Measurements from ENCODE around the gene ARHGAP23. TPM values are rescaled to one million over a fixed set of nuclear protein-coding genes. Genes with fewer than 3 reads are reported as not detected.

The ARHGAP23 gene
- total RNA-seq, 2 experiments from 2014 or later, result 0.73 to 0.81 TPM

DNA sequence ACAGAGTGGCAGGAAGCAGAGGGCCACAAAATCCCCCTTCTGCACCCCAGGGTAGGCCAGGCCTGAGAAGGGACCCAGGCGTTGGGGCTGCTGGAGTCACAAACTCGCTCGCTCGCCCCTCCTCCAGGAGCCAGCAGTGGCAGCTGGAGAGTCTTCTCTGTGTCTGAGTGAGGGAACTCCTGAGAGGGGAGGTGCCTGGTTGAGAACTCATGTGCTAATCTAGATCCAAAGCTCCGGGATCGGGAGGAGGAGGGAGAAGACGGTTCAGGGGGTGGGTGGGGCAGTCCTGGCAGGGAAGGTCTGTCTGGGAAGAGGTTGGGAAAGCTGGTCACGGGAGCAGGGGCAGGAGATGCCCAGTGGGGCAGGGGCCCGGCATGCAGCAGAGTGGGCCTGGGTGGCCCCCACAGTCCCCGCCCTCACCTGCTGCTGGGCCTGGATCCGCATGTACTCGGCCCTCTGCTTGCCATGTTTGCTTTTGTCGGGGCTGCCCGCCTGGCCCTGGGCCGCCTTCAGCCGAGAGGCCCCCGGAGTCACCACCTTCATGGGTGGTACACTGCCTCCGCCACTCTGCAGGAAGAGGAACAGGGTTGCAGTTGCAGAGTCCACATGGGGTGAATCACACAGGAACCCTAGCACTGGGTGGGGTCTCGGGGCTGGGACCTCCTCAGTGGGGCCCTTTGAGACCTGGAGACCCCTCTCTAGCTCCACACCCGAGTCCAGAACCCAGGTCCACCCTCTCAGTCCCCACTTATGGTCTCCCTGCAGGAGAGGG lies 115.3 kb downstream of the ARHGAP23 start:
- H3K9me3 Mint-ChIP-seq, result no peaks in the 10 kb centered on the region
- CTCF ChIA-PET, result interaction anchor here (1.0 kb wide), 1 partner anchor 15 kb away, joined by 3 read pairs; no protein-coding TSS in a partner anchor
- H3K27me3 Mint-ChIP-seq, result peaks cover 5% of the 10 kb centered on the region
- H3K36me3 Mint-ChIP-seq (ENCODE audit: low read depth), result no peaks in the 10 kb centered on the region
- no peaks in the 10 kb centered on the region for H3K4me1 Mint-ChIP-seq
- POLR2A ChIA-PET, result no interaction called here
- no peak overlapping the region for H3K4me3 Mint-ChIP-seq
- no peak for DNase-seq
- H3K27ac Mint-ChIP-seq, result no peak overlapping the region

GRCh38 chr17:38544175-38544838 lies 116.0 kb downstream of the ARHGAP23 start:
- Mint-ChIP-seq H3K36me3 (ENCODE audit: low read depth) (no peaks in the 10 kb centered on the region), H3K9me3 (no peaks in the 10 kb centered on the region), H3K27ac (no peak overlapping the region), H3K27me3 (peaks cover 5% of the 10 kb centered on the region), H3K4me3 (no peak overlapping the region), H3K4me1 (no peaks in the 10 kb centered on the region)
- ChIA-PET CTCF (interaction anchor here (1.0 kb wide), 1 partner anchor 14 kb away, joined by 3 read pairs; no protein-coding TSS in a partner anchor), POLR2A (no interaction called here)
- no peak for DNase-seq

DNA sequence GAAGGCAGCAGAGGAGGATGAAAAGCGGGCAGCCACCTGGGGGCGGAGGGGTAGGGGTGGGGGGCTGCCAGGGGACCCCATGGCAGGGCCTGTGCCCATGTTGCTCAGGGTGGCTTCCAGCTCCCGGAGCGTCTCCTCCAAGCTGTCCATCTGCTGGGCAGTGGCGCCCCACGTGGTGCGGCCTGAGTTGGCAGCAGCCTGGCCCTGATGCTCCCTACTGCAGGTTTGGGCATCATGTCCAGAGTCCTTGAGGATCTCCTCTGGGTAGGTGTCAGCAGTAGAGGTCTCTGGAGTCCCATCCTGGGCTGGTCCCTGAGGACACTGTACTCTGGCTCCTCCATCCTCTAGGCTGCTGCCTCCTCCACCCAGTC lies 116.6 kb downstream of the ARHGAP23 start:
- H3K4me1 Mint-ChIP-seq, result no peaks in the 10 kb centered on the region
- H3K27ac Mint-ChIP-seq, result no peak overlapping the region
- no peak overlapping the region for H3K4me3 Mint-ChIP-seq
- H3K9me3 Mint-ChIP-seq, result no peaks in the 10 kb centered on the region
- ChIA-PET POLR2A (no interaction called here), CTCF (interaction anchor here (0.6 kb wide), 1 partner anchor 89 kb away, joined by 3 read pairs; no protein-coding TSS in a partner anchor)
- H3K36me3 Mint-ChIP-seq (ENCODE audit: low read depth), result no peaks in the 10 kb centered on the region
- peaks cover 5% of the 10 kb centered on the region for H3K27me3 Mint-ChIP-seq
- no peak for DNase-seq

DNA sequence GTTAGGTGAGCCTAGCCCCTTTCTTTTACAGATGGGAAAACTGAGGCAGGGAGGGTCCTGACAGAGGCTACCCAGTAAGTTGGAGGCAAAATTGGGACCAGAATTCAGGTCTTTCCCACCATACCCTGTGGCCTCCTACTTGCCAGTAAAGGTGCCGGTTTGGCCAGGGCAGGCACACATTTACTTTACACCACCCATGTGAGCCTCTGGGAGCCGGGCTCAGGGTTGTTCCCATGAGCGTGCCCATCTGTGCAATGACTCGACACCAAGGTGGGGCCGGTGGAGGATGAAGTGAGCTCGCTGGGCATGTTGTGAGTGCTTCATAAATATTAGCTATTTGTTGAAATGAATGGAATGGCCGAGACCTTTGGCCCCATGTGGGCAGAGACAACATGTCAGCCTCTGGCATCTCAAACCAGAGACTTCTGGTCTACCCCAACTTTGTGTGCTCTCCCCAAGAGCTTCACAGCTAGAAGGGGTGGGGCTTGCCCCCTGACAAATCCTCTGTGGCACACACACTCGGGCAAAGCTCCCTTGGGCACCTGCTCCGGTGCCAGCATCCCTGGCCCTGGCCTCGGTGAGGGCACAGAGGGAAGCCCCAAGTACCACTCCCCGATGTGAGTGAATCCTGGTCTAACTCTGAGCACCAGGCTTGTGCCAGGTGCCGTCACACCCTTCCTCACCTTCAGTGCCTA lies 117.4 kb downstream of the ARHGAP23 start:
- CTCF ChIA-PET, result interaction anchor here (0.6 to 1.1 kb wide), 2 partner anchors 13 to 88 kb away, joined by 3 to 9 read pairs; no protein-coding TSS in a partner anchor
- H3K27ac Mint-ChIP-seq, result no peak overlapping the region
- H3K27me3 Mint-ChIP-seq, result peaks cover 5% of the 10 kb centered on the region
- POLR2A ChIA-PET, result no interaction called here
- H3K4me3 Mint-ChIP-seq, result no peak overlapping the region
- H3K4me1 Mint-ChIP-seq, result no peaks in the 10 kb centered on the region
- no peaks in the 10 kb centered on the region for H3K36me3 Mint-ChIP-seq (ENCODE audit: low read depth)
- DNase-seq, result no peak
- H3K9me3 Mint-ChIP-seq, result no peaks in the 10 kb centered on the region

GRCh38 chr17:38546396-38546795 lies 118.1 kb downstream of the ARHGAP23 start:
- Mint-ChIP-seq H3K36me3 (ENCODE audit: low read depth) (no peaks in the 10 kb centered on the region), H3K4me3 (no peak overlapping the region), H3K9me3 (no peaks in the 10 kb centered on the region), H3K27ac (no peak overlapping the region), H3K27me3 (peaks cover 5% of the 10 kb centered on the region), H3K4me1 (no peaks in the 10 kb centered on the region)
- DNase-seq, result no peak
- CTCF ChIA-PET, result interaction anchor here (1.1 kb wide), 1 partner anchor 12 kb away, joined by 9 read pairs; no protein-coding TSS in a partner anchor
- POLR2A ChIA-PET, result no interaction called here

DNA sequence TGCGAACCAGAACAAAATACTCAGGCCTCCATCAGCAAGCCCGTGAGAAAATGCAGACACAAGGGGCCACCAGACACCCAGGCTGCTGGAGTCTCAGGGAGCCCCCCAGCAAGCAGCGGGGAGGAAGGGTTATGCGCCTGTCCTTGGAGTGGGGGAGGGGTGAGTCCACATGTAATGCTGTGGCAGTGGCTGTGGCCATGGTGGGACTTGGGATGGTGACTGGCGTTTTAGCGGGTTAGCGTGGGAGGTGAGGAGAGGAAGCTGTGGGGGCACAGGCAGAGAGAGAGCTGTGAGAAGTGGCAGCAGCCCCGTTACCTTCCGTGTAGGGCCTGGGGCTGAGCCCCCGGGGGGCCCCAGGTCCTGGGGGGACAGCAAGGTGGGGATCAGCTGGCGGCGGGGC lies 119.2 kb downstream of the ARHGAP23 start:
- ChIA-PET CTCF (interaction anchor here (1.2 kb wide), 1 partner anchor 11 kb away, joined by 3 read pairs; no protein-coding TSS in a partner anchor), POLR2A (no interaction called here)
- H3K4me3 Mint-ChIP-seq, result no peak overlapping the region
- no peak overlapping the region for H3K27ac Mint-ChIP-seq
- H3K4me1 Mint-ChIP-seq, result no peaks in the 10 kb centered on the region
- H3K9me3 Mint-ChIP-seq, result no peaks in the 10 kb centered on the region
- H3K27me3 Mint-ChIP-seq, result peaks cover 4% of the 10 kb centered on the region
- DNase-seq, result no peak
- H3K36me3 Mint-ChIP-seq (ENCODE audit: low read depth), result no peaks in the 10 kb centered on the region

- peaks cover under 1% of the 10 kb centered on the region for H3K4me1 Mint-ChIP-seq
- H3K4me3 Mint-ChIP-seq, result no peak overlapping the region
- CTCF ChIA-PET, result interaction anchor here (2.4 kb wide), 1 partner anchor 9 kb away, joined by 10 read pairs; no protein-coding TSS in a partner anchor
- no peak for DNase-seq
- H3K9me3 Mint-ChIP-seq, result no peaks in the 10 kb centered on the region
- POLR2A ChIA-PET, result no interaction called here
- peaks cover 5% of the 10 kb centered on the region for H3K27me3 Mint-ChIP-seq
- H3K36me3 Mint-ChIP-seq (ENCODE audit: low read depth), result no peaks in the 10 kb centered on the region
- no peak overlapping the region for H3K27ac Mint-ChIP-seq
Observed at GRCh38 chr17:38549285-38549684, 121.0 kb downstream of the ARHGAP23 start.

- no peaks in the 10 kb centered on the region for H3K36me3 Mint-ChIP-seq (ENCODE audit: low read depth)
- ChIA-PET CTCF (interaction anchor here (1.0 kb wide), 1 partner anchor 112 kb away, joined by 3 read pairs; no protein-coding TSS in a partner anchor), POLR2A (no interaction called here)
- no peak overlapping the region for H3K4me3 Mint-ChIP-seq
- peaks cover 17% of the 10 kb centered on the region for H3K27me3 Mint-ChIP-seq
- peaks cover 1% of the 10 kb centered on the region for H3K4me1 Mint-ChIP-seq
- no peaks in the 10 kb centered on the region for H3K9me3 Mint-ChIP-seq
- DNase-seq, result no peak
- H3K27ac Mint-ChIP-seq, result no peak overlapping the region
Observed at GRCh38 chr17:38550661-38551060, 122.4 kb downstream of the ARHGAP23 start.

GRCh38 chr17:38551121-38551520 lies 122.9 kb downstream of the ARHGAP23 start:
- no peaks in the 10 kb centered on the region for H3K9me3 Mint-ChIP-seq
- H3K27ac Mint-ChIP-seq, result no peak overlapping the region
- H3K36me3 Mint-ChIP-seq (ENCODE audit: low read depth), result no peaks in the 10 kb centered on the region
- no peak overlapping the region for H3K4me3 Mint-ChIP-seq
- H3K27me3 Mint-ChIP-seq, result peaks cover 20% of the 10 kb centered on the region
- peaks cover 1% of the 10 kb centered on the region for H3K4me1 Mint-ChIP-seq
- no peak for DNase-seq
- CTCF ChIA-PET, result interaction anchor here (1.0 kb wide), 1 partner anchor 112 kb away, joined by 3 read pairs; no protein-coding TSS in a partner anchor
- POLR2A ChIA-PET, result no interaction called here

DNA sequence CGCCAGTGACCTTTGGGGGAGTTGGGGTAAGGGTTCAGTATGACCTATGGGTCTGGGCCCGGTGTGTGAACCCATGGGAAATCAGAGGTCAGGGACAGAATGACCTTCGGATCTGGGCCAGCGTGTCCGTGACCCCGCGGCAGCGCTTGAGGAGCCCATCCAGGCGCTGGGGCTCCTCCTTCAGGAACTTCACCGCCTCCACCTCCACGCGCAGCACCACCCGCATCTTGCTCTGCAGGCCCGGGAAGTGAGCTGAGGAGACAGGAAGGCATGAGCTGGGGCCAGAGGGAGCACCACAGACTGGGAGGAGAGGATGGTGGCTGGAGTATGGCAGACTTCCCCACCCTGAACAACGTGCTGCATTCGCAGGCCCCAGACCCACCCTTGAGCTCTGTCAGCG lies 124.1 kb downstream of the ARHGAP23 start:
- POLR2A ChIA-PET, result no interaction called here
- peaks cover 1% of the 10 kb centered on the region for H3K4me1 Mint-ChIP-seq
- DNase-seq, result no peak
- CTCF ChIA-PET, result no interaction called here
- no peak overlapping the region for H3K27ac Mint-ChIP-seq
- peaks cover 19% of the 10 kb centered on the region for H3K27me3 Mint-ChIP-seq
- no peaks in the 10 kb centered on the region for H3K9me3 Mint-ChIP-seq
- H3K4me3 Mint-ChIP-seq, result no peak overlapping the region
- no peaks in the 10 kb centered on the region for H3K36me3 Mint-ChIP-seq (ENCODE audit: low read depth)

DNA sequence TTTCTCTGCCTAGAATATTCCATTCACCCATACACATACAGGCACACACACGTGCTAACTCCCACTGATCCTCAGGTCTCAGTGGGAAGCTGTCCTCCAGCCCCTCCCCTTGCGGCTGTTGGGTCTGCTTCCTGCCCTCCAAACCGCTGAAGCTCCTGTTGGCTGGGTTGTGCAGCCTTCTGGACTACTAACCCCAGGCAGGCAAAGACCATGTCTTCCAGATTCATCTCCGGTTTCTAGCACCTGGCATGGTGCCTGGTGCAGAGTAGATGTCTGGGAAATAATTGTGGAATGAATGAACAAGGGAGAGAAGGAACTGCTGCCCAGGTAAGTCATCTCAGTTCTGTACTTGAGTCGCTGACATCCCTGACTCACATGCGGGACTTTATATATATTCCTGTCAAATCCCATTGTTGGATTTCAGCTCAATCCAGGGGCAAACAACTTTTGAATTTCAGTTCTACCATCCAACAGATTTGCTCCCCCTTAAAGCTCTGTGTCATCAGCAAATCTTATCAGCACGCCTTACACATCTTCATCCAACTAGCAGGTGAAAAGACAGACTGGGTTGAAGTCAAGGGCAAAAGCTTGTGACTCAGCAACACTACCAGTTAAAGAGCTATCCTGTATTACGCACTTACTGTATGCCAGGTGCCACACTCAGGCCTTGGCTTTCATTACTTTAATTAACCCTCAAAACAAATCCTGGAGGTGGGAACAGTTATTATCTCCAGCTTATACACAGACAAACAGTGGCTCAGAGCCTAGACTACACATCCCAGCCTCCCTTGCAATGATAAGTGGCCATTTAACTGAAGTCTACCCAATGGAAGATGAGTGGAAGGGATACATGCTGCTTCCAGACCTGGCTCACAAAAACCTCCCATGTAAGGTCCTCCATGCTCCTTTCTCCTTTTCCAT lies 126.4 kb downstream of the ARHGAP23 start:
- Mint-ChIP-seq H3K27me3 (peaks cover 30% of the 10 kb centered on the region), H3K9me3 (no peaks in the 10 kb centered on the region)

DNA sequence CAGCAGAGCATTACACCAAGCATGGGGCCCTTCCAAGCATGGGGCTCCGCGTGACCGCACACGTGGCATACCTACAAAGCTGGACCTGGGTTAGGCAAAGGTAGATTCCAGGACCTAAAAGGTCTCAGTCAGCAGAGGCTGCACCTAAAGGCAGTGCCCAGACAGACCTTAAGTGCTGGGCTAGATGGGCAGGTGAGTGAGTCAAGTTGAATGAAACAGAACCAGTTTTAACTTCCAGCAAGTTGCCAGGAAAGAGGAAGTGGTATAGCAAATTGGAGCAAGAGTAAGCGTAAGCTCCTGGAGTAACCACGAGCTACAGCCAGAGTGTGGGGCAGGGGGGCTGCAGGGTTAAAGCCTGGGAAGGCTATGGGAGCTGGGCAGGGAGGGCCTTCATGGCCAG lies 128.0 kb downstream of the ARHGAP23 start:
- Mint-ChIP-seq H3K9me3 (no peaks in the 10 kb centered on the region), H3K4me3 (no peak overlapping the region), H3K4me1 (peaks cover 30% of the 10 kb centered on the region), H3K27ac (no peak overlapping the region), H3K27me3 (peaks cover 45% of the 10 kb centered on the region), H3K36me3 (ENCODE audit: low read depth) (no peaks in the 10 kb centered on the region)
- ChIA-PET CTCF (interaction anchor here (0.9 to 3.4 kb wide), 5 partner anchors 9 to 111 kb away, joined by 3 to 16 read pairs (median 4); no protein-coding TSS in a partner anchor), POLR2A (no interaction called here)
- DNase-seq, result no peak

More for the DNA sequence above, 126.4 kb downstream of the ARHGAP23 start:
- ChIA-PET POLR2A (no interaction called here), CTCF (interaction anchor here (0.7 to 3.4 kb wide), 6 partner anchors 28 to 114 kb away, joined by 3 to 16 read pairs (median 4); no protein-coding TSS in a partner anchor)
- no peak for DNase-seq
- no peaks in the 10 kb centered on the region for H3K36me3 Mint-ChIP-seq (ENCODE audit: low read depth)
- H3K27ac Mint-ChIP-seq, result no peak overlapping the region
- H3K4me3 Mint-ChIP-seq, result no peak overlapping the region
- peaks cover 19% of the 10 kb centered on the region for H3K4me1 Mint-ChIP-seq
